ENCODE measurements around the gene PDE10A. TPM values are rescaled to one million over a fixed set of nuclear protein-coding genes. Genes with fewer than 3 reads are reported as not detected.

The PDE10A gene
- total RNA-seq, 1 experiment from 2014 or later: 3.1 TPM

GRCh38 chr6:165695722-165696515, 32.9 kb upstream of the PDE10A start (continued):
- TF ChIP-seq E2F5 (CRISPR knock-in tag; IDR thresholded peaks at IDR 0.05): no peak
- no peak for TF ChIP-seq JAZF1 (CRISPR knock-in tag; IDR thresholded peaks at IDR 0.05)
- TF ChIP-seq CTCF (IDR thresholded peaks at IDR 0.05): no peak

- TF ChIP-seq PRDM15 (CRISPR knock-in tag; IDR thresholded peaks at IDR 0.05) (no peak), GABPB1 (CRISPR knock-in tag; IDR thresholded peaks at IDR 0.05) (no peak), ZNF416 (CRISPR knock-in tag; IDR thresholded peaks at IDR 0.05) (no peak), E2F5 (CRISPR knock-in tag; IDR thresholded peaks at IDR 0.05) (no peak), CTCF (IDR thresholded peaks at IDR 0.05) (no peak), MLX (CRISPR knock-in tag; IDR thresholded peaks at IDR 0.05) (no peak), CREM (CRISPR knock-in tag; IDR thresholded peaks at IDR 0.05) (no peak), TEAD4 (CRISPR knock-in tag; IDR thresholded peaks at IDR 0.05) (no peak), HMGXB4 (CRISPR knock-in tag; IDR thresholded peaks at IDR 0.05) (no peak), ELF4 (CRISPR knock-in tag; IDR thresholded peaks at IDR 0.05; ENCODE audit: low read depth) (no peak), ZBTB21 (CRISPR knock-in tag; IDR thresholded peaks at IDR 0.05; ENCODE audit: borderline replicate concordance) (no peak)
- Mint-ChIP-seq H3K27me3 (ENCODE audit: low read depth) (peaks cover 4% of the 10 kb centered on the region), H3K4me3 (no peak overlapping the region), H3K9me3 (peaks cover 25% of the 10 kb centered on the region), H3K36me3 (no peaks in the 10 kb centered on the region), H3K4me1 (peaks cover 2% of the 10 kb centered on the region; the same call in 1 of the 2 replicates), H3K27ac (no peak overlapping the region)
- POLR2A ChIA-PET: no interaction called here
- CTCF ChIA-PET: interaction anchor here (1.2 to 1.5 kb wide), 2 partner anchors 9 to 339 kb away, joined by 3 read pairs; no protein-coding TSS in a partner anchor
- ATAC-seq: peak; percentile 85
- DNase-seq (ENCODE audit: low spot score): no peak
Observed at GRCh38 chr6:165694296-165694695, 31.3 kb upstream of the PDE10A start.

Measured in WTC11 (cell line).